Fibroblast of pulmonary artery (primary cell): ENCODE results near the gene TMIE.
"Not testable (repeated sequence)": the region's sequence is repeated elsewhere in the genome, so short reads cannot be mapped to it uniquely, and the experiment has no call there.

Experiments used
- DNase-seq: peaks from one replicate; pipeline ENCODE4 v3.0.0-alpha.2; 2010; ENCODE audit warnings: low read depth
- H3K4me3 ChIP-seq: replicated peaks from 2 replicates; pipeline ENCODE4 v1.5.1; 2011; ENCODE audit warnings: low read depth, mild to moderate bottlenecking, control low read depth, low read length, moderate library complexity
- CTCF ChIP-seq: IDR thresholded peaks from 2 replicates; pipeline ENCODE4 v1.5.1; 2011; ENCODE audit warnings: mild to moderate bottlenecking, control low read depth, low read length, inconsistent platforms; ENCODE audit errors: missing control alignments

Gene TMIE

DNA sequence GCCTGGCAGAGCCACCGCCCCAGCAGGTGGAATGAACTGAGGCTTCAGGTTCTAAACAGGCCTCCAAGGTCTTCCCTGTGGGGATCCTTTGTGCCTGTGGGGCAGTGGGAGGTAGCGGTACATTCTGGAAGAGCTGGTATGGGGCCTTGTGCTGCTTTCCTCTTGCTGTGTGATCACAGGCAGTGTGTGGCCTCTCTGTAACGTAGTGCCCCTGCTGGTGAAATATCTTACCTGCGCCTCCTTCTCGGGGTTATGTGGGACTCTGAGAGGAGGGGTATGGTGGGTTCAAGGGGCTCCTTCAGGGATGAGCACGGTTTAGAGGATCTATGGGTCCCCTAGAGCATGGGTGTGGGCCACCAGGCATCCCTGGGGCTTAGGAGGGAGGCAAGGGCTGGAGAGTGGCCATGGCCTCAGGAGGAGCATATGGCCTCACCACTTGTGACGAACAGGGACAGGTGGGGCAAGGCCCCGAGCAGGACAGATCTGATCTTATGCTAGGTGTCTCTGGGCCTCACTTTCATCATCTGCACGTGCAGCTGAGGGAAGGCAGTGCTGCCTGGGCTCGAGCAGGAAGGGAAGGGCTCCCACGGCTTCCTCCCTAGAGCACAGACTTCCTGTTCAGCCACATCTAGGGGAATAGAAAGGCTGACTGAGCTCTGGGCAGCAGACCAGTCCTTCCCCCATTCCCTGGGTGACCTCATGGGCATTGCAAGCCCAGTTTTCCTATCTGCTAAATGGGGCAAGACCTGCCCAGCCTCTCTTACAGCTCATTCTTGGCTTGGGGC, 5.8 kb upstream of the TMIE start:
- peak; percentile 82 for DNase-seq
- H3K4me3 ChIP-seq: no peak overlapping the region
- peak; percentile 22 for TF ChIP-seq CTCF

DNA sequence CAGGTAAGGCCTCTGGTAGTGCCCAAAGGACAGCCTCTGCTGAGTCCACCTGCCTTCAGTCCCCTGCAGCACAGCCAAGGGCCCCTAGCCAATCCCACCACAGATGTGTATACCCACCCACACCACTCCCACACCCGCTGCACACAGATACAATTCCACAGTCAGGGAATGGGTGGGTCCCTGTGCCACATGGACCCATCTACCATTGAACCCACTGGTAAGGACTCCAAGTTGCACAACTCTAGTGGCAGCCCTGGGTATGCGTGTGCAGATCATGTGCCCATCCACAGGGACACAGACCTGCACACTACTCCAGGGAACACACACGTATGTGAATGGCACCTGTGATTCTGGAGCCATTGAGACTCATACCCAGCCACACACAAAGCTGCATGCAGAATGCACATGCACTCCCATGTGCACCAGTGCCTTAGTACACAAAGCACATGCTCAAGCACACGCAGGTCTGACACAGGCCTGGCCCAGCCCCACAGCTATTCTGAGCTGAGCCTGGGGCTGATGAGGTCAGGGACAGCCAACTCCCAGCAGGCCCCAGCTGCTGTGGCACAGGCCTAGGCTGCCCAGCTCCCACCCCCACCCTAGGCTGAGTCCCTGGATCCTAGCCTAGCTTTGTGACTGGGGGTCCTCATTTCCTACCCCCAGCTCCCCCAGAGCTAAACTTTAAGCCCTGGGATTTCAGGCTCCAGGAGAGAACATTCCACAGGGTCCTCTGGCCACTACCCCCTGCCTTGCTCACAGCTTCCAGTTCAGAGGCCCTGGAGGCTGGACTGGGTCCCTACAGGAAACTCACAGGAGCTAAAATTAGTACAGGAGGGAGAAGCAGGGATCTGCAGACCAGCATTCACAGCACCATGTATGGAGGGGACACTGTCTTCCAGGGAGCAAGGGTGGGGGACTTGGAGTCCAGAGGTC, 5.0 kb upstream of the TMIE start:
- no peak for TF ChIP-seq CTCF
- DNase-seq: no peak
- no peak overlapping the region for H3K4me3 ChIP-seq

- no peak for TF ChIP-seq CTCF
- DNase-seq: no peak
These were observed 1.3 kb upstream of the TMIE start for GRCh38 chr3:46699676-46700523.

DNA sequence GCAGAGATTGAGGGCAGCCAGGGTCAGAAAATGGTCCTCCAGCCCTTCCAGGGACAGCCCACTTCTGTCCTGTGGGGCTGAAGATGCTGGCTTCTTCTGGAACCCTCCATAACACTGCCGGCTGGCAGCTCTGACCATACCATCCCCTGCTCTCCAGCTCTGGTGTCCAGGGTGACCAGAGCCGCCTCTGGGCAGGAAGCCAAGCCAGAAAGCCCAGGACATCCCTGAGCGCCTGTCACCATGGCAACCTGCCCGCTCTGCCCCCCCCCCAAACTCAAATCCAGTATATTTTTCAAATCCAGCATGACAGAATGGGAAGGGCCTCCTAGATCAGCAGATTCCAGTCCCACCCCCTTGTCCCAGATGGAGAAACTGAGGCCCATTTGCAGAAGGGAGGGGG, 420 bp upstream of the TMIE start:
- no peak for TF ChIP-seq CTCF
- H3K4me3 ChIP-seq: no peak overlapping the region
- no peak for DNase-seq

More at GRCh38 chr3:46699676-46700523, 1.3 kb upstream of the TMIE start:
- no peak overlapping the region for H3K4me3 ChIP-seq

GRCh38 chr3:46702246-46703012, 1.2 kb downstream of the TMIE start:
- H3K4me3 ChIP-seq: no peak overlapping the region
- DNase-seq: no peak
- TF ChIP-seq CTCF: no peak

DNA sequence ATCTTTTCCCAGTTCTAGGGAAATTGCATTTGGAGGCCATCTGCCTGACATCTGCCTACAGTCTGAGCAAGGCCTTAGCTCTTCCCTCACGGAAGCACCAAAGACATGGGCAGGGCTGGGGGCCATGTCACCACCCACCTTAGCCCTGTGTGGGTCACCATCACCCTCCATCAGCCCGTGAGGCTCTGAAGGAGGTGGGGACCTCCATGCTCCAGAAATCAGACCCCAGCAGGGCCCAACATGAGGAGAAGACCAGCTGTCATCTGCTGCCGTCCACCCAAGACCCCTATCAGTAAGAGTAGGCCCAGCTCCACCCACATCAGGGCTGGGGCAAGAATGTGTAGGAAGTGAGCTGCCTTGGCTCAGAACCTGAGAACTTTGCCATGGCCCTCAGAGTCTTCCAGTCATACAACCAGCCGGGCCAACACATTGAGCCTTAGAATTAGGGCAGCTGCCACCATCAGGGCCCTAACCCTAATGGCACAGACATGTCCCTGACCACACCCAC, 1.9 kb downstream of the TMIE start:
- no peak overlapping the region for H3K4me3 ChIP-seq
- no peak for TF ChIP-seq CTCF
- DNase-seq: no peak

DNA sequence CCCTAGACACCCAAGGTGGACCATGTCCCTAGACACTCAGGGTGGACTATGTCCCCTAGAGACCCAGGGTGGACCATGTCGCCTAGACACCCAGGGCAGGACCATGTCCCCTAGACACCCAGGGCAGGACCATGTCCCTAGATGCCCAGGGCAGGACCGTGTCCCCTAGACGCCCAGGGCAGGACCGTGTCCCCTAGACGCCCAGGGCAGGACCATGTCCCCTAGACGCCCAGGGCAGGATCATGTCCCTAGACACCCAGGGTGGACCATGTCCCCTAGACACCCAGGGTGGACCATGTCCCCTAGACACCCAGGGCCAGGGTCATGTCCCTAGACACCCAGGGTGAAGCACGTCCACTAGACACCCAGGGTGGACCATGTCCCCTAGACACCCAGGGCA, 3.2 kb downstream of the TMIE start:
- H3K4me3 ChIP-seq, DNase-seq: not testable (repeated sequence)
